HG02610 (cell line): Measurements from ENCODE around the gene HS3ST2.

Experiments used
- ATAC-seq: cut with Tn5 transposase; IDR thresholded peaks from one replicate; pipeline ENCODE4 v1.9.1; 2021; ENCODE audit warnings: mild to moderate bottlenecking, moderate library complexity; ENCODE audit not compliant: unreplicated experiment

HS3ST2 gene

DNA sequence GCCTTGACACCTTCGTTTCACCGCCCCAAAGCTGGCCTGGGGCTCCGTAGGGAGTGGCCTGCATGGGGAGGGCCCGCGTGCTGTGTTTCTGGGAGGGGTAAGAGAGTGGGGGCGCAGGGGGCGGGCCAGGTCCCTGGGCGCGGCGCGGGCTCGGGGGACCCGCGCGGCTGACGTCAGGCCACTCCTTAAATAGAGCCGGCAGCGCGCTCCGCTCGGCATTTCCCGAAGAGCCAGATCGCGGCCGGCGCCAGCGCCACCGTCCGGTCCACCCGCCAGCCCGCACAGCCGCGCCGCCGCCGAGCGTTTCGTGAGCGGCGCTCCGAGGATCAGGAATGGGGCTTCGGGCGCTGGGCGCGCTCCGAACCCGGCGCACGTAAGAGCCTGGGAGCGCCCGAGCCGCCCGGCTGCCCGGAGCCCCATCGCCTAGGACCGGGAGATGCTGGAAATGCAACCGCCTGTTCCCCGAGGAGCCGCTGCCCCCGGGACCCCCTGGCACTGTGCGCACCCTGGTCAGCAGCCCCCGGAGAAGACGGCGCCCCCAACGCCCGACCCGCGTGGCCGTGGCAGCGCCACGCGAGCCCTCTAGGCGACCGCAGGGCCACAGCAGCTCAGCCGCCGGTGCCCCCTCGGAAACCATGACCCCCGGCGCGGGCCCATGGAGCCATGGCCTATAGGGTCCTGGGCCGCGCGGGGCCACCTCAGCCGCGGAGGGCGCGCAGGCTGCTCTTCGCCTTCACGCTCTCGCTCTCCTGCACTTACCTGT is at the start of gene HS3ST2:
HS3ST2 (plus strand) TSS at position 215 of the 763 bp plus-strand sequence; CDS start at position 664, 449 bp downstream.
- ATAC-seq, result no peak

DNA sequence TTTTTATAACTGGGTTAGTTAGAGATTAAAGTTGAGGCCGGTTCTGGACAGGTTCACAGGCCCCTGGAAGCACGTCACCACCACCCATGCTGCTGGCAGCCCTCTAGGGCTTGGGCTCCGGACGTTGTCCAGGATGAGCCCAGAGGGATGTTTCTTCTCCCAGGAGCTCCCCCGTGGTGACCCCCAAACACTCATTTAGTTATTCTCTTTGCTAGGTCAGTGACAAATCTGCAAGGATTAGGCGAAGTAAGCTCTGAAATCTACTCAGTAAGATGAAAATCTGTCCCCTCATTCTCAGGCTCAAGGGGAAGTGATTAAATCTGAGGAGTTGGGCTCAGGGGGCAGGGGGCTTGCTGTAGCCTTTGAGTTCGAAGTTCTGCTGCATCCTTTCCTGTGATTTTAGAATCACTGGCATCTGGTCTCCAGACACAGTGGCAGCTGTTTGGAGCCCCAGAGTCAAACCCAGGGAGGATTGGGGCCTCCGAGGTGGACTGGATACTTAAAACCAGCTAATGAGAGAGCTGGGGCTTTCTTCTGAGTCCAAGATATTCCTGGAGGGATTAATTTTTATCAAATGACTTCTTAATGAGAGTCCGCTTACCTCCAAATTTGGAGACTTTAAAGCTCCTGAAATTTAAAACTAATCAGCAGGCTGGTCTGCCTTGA is 49.2 kb upstream of the HS3ST2 start:
- no peak for ATAC-seq

DNA sequence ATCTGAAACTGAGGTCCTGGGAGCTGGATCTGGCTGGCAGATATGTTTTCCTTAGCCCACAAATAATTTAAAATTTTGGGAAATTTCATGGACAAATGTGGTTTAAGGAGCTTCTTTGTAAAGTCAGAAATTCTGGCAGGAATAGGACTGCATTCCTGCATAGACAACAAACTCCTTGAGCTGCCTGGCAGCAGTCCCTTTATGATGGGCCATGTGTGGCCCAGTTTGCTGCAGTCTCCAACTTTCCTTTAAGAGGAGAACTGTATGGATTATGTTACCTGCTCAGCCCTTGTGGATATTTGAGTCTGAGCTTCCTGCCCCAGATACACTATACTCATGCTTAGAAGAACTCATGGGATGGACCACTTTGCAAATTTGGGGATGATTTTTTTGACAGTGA is 48.5 kb upstream of the HS3ST2 start:
- ATAC-seq, result no peak

DNA sequence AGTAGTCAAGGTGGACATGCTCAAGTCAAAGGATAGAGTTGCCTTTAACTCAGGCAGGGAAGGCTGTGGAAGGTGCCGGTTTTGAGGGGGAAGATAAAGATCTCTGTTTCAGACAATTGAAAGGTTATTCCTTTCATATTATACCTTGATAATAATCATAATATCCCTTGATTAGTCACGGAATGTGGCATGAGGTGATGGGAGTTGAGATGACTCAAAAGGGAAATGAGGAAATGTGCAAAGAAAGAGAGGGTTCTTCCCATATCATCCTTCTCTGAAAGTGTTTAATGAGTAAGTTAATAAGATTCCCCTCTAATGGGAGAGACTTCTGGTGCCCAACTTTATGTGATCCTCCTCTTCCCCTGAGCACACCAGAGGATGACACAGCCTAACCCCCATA is 43.1 kb upstream of the HS3ST2 start:
- ATAC-seq, result no peak

GRCh38 chr16:22771551-22771950 is 42.4 kb upstream of the HS3ST2 start:
- no peak for ATAC-seq

GRCh38 chr16:22775220-22775922 is 38.6 kb upstream of the HS3ST2 start:
- no peak for ATAC-seq

DNA sequence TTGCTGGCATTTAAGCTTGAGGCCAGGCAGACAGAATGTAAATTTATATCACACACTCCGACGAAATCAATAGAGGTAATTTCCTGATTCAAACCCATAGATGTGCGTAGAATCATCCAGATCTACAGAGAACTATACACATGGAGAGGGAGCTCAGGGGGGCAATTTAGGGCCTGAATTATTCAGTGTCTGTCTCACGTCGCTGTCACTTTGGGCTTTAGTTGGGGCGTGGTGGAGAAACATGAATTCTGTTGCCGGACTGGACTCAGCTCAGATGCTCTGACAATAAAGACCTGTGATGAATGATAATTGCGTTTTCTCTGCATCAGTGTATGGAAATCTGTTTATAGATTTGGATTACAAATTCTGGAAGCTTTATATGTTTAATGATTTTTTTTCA is 32.5 kb upstream of the HS3ST2 start:
- no peak for ATAC-seq

DNA sequence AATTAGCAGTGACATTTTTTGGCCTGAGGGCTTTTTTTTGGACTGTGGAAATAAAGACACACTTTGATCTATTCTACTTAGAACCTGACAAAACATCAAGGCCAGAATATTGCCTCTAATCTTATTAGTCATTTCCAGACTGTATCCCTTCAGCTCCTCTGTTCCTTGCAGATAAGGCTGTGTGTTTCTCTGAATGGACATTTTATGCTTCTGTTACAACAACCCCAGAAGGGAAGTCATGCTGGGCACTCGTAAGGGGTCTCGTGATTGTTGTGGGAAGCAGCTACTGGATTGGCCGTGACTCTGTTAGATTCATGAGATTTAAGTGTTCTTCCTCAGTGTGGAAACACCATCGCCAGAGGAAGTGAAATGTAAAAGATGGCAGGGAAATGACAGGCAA is 31.6 kb upstream of the HS3ST2 start:
- no peak for ATAC-seq

GRCh38 chr16:22784690-22785214 is 29.2 kb upstream of the HS3ST2 start:
- no peak for ATAC-seq

DNA sequence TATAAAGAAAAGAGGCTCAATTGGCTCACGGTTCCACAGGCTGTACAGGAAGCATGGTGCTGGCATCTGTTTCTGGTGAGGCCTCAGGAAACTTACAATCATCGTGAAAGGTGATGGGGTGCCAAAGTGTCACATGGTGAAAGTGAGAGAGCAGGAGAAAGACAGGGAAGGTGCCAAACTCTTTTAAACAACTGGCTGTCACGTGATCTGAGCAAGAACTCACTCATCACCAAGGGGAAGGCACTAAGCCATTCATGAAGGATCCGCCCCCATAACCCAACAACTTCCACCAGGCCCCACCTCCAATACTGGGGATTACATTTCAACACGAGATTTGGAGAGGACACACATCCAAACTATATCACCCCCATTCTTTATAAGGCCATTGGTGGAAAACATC is 28.4 kb upstream of the HS3ST2 start:
- ATAC-seq, result no peak

- ATAC-seq, result no peak
Observed at GRCh38 chr16:22786284-22786683, 27.7 kb upstream of the HS3ST2 start.

- ATAC-seq, result no peak
Observed at GRCh38 chr16:22786691-22787090, 27.3 kb upstream of the HS3ST2 start.

DNA sequence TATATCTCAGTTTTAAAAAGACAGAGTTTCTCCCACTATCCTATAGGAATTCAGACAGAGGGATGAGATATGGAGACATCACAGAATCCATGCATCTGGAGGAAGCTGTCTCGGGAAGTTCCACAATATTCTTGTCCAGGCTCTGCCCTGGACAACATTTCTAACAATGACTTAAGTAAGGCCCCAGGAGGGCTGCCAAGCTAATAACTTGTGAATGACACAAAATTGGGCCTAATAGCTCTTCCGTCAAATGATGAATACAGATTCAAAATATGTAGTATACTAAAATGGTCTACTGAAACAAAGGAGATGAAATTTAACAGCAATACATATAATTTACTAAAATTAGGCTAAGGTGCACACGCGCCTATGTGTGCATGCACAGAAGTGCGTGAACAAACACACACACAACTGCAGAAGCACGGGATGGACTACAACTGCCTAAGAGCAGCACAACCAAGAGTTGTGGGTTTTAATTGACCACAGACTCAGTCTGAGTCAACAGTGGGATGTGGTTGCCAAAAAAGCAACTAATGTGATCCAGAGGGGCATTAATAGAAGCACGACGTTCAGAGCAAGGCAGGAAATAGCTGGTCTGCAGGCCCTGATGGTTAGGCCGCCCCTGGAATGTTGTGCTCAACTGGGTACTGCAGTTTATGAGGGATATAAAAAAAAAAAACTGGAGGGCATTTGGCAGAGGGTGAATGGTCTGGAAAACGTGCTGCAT is 26.3 kb upstream of the HS3ST2 start:
- ATAC-seq, result no peak

GRCh38 chr16:22788193-22788530 is 25.8 kb upstream of the HS3ST2 start:
- ATAC-seq, result no peak

DNA sequence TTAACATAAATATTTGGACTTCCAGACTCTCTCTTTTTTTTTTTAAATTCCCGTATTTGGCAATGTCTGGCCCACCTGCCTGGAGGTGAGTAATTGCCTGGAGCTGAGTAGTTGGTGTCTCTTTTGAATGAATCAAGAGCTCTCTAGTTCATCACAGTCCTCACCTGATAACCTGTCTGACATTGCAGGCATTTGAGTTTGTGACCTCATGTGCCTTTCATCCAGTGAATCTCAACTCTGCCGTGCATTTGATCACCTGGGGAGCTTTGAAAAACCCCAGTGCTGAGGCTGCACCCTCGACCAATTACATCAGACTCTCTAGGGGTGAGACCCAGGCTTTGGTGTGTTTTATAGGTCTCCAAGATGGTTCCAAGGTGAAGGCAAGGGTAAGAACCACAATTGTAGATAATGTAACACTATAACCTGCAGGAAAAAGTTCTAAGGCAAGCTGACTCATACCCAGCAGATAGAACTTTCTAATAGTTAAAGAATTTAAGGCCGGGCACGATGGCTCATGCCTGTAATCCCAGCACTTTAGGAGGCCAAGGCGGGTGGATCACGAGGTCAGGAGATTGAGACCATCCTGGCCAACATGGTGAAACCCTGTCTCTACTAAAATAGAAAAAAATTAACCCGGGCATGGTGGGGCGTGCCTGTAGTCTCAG is 24.5 kb upstream of the HS3ST2 start:
- ATAC-seq, result no peak

GRCh38 chr16:22797551-22797950 is 16.4 kb upstream of the HS3ST2 start:
- ATAC-seq, result no peak

DNA sequence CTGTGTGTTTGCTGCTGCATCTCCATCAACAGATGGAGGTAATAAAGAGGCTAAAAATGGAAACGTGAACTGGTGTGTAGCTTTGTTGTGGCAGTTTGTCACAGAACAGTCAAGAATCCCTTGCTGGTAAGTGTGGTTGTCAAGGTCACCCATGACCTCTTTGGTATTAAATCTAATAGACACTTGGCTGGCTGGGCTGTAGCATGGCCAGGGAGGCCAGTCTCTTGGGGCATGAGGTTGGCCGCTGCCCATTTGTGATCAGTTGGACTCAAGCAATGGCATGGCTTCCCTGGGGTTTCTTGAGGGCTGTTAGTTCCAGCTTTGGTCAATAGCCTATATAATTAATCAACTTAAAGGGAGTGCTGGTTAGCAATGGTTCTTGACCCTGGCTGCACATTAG is 14.8 kb upstream of the HS3ST2 start:
- ATAC-seq, result no peak

GRCh38 chr16:22804893-22805292 is 9.1 kb upstream of the HS3ST2 start:
- no peak for ATAC-seq

DNA sequence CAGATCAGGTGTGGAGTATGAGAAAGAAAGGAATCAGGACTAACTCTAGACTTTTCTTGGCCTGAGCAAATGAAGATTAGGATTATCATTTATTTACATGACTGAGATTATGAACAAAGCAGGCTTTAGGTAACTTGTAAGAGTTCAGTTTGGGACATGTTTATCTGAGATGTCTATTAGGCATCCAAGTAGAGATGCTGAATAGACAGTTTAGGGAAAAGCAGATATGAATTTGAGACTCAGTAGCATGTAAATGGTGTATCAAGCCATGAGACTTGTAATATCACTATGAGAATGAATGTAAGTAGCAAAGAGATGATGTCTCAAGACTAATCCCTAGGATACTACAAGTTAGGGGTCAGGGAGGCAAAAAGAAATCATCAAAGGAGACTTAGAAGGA is 8.6 kb upstream of the HS3ST2 start:
- no peak for ATAC-seq

DNA sequence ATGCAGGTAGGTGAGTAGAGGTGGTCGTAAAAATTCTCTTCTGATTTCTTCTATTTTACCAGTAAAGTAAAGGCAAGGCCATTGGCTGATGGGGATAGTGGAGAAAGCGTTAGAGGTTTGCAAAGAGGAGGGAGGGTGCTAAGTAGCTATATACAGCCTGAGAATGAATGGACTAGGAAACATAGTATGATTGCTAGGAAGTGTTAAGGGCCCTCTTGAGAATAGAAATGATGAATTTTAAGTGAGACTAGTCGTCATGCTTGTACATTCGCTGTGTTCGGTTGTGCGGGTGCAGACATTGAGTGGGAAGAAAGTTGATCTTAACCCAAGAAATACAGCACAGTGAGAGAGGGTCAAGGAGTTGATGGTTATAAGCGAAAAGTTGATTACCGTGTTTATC is 7.2 kb upstream of the HS3ST2 start:
- ATAC-seq, result no peak

DNA sequence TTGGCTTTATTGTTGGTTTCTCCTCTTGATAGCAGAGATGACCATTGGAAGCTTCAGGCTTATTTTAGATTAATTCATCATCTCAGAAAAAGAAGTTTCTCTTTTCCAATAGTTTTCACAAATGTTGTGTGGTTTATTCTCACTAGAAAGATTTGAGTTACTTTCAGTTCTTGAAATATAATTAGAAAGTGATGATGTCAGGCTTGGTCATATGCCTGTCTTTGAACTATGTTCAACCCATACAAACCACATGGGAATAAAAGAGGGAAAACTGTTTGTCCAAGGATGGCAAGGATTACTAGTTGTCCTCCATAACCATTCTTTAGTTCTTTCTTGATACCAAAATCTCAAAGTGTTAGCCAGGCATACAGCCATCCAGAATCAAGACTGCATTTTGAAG is 3.7 kb upstream of the HS3ST2 start:
- ATAC-seq, result no peak
